Umbilical cord (tissue), 2 donors: ENCODE measurements around the gene CD180. TPM values are rescaled to one million over a fixed set of nuclear protein-coding genes. Genes with fewer than 3 reads are reported as not detected.

Experiments
- DNase-seq: peaks from one replicate; pipeline ENCODE4 v3.0.0-alpha.2; 2015; ENCODE audit warnings: low spot score
- total RNA-seq: library from RNA; depleted of rRNA; stranded (reverse); fragments of >200 nt; gene quantifications from one replicate; pipeline ENCODE4 v1.2.3, GENCODE V29; 2014; ENCODE audit warnings: low replicate concordance; ENCODE audit not compliant: insufficient read depth

The CD180 gene
- total RNA-seq, 1 donor from 2014 or later, result 1.2 TPM

DNA sequence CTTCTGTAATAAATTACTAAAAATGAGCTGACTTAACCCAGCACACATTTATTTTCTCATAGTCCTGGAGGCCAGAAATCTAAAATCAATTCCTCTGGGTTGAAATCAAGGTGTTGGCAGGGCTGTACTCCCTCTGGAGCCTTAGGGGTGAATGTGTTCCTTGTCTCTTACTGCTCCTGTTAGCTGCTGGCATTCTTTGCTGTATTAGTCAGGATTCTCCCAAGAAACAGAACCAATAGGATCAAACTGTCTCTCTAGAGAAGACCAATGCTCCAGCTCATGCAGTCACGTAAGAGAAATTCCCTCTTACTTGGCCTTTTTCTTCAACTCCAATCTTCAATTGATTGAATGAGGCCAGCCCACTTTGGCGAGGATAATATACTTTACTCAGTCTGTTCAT is 15.3 kb upstream of the CD180 start:
- no peak for DNase-seq

DNA sequence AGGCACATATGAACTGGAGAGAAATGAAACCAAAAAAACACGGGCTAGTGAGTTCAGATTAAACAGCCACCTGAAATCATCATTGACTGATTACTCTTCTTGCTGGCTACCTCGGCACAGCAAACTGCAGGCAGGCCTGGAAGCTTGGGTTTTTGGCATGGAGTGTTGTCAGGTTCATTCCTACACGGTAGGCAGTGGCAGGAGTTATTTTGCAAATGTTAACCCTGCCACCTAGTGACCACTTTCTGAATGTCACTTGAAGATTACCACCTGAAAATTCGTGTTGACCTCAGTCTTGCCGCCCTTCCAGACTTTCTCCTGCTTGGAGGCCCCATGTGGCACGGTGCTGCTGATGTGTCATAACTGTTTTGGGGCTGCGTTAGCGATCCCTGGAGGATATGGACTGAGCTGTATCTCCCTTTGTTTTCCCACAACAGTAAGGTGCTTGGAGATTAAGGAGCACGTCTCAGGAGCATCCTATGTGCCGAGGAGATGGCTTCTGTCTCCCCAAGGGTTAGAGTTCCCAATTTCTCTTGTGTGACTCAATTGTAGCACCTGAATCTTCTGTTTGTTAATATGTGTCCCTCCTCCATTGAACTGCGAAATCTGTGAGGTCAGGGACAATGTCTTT is 12.7 kb upstream of the CD180 start:
- peak; percentile 77 for DNase-seq

DNA sequence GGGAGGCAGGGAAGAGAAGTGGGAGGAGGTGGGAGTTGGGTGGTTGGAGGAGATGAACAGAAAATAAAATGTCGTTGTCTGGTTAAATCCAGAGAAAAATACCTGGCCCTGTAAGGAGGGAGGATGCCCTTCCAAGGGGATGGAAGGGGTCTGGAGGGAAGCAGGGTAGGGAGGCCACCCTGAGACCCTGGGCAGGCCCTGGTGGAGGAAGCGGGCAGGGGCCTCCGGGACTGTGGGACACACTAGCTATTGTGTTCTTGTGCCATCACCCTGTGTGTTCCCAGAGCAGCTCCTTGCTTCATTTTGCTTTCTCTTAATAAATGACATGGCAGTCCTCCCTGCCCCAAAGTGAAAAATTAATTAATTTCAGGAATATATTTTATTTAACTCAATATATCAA is 11.8 kb upstream of the CD180 start:
- DNase-seq, result no peak

DNA sequence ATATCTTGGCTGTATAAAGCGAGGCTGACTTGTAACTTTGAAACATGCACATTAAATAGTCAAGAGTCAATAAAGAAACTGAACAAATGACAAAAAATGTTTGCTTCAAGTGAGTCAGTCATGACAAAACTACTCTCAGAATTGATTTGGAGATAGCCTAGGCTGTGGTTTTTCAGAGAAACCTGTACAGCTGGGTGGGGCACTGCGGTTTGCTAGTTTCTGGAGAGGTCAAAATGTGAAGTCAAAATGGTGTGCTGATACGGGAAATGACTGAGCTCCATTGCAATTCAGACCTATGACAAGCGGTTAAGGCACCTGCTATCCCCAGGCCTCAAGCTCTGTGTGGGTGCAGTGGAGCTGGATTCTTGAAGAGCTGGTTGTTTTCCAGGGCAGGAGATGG is 10.3 kb upstream of the CD180 start:
- peak; percentile 39 for DNase-seq

DNA sequence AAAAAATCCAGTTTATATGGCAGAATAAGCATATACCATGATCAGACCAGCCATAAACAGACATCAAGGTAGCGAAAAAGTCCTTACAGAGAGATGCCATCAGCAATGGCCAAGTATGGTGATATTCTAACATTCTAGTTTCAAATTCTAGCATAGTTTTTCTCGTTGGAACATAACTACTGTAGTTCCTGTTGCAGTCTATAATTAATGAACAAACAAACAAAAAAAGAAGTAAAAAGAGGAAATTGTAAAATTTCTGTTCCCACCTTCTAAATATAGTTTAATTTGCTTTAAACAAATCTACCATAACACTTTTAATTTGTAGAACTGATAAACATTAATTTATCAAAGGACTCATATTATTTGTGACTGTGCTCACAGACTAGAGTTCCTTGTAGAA is 9.9 kb upstream of the CD180 start:
- DNase-seq, result no peak

DNA sequence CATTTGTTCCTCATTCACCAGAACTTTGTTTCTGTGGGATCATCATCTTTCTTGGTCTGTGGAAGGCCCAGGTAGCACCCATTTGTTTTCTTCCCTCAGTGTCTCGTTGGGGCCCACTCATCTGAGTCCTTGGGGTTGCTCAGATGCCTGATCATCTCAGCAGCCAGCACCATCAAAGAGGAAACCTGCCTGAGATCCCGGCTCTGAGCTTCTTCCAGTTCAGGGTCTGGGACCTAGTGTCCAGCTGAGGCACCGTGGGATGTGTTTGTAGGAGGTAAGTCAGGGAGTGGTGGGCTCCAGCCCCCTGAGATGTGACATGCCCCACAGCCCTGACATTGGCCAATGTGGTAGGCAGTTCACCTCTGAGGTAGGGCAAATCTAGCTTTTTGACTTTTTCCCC is 9.4 kb upstream of the CD180 start:
- DNase-seq, result no peak

DNA sequence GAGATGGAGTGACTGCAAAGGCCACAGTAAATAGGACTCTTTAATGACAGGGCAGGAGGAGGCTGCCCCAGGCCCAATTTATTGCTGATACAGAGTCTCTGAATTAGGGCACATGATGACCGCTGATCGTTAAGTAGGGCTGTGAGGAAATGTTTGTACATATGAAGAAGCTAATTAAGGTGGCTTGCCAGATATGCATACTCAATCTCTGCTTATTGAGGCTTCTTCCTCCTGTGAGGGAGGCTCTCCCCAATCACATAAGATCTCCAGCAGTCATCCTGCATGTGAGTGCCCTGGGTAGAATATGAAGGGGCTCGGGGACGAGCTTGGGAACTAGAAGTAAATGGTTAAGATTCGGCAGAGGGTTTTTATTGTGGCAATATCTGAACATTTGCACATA is 8.2 kb upstream of the CD180 start:
- DNase-seq, result no peak

DNA sequence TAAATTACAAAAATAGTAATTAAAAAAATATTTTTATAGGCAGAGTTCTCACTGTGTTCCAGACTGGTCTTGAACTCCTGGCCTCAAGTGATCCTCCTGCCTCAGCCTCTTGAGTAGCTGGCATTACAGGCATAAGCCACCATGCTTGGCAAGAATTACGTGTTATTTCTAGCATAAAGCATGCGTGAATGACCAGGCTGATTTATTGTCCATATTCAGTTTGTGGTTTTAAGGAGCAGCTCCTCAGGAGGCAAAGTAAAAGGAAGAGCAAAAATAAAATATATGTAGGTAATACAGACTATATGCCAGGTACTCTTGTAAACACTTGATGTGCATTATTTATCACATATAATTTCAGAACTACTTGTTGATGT is 7.1 kb upstream of the CD180 start:
- DNase-seq, result no peak

DNA sequence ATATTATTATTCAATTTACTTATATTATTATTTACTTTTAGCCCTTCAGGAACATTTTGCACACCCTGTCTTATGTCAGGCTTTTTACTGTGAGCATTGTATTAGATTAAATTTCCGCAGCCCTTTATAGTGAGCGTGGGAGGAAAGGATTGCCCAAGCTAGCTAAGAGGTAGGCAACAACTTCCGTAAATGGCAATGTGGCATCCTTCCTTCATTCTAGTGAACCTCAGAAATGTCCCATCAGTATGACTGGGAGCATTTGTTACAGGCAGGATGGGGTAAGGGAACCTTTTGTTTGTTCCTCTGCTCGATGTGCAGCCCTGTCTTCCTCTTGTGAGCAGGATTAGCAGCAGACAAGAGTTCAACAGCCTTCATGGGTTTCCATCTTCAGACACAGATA is 6.2 kb upstream of the CD180 start:
- DNase-seq, result no peak

DNA sequence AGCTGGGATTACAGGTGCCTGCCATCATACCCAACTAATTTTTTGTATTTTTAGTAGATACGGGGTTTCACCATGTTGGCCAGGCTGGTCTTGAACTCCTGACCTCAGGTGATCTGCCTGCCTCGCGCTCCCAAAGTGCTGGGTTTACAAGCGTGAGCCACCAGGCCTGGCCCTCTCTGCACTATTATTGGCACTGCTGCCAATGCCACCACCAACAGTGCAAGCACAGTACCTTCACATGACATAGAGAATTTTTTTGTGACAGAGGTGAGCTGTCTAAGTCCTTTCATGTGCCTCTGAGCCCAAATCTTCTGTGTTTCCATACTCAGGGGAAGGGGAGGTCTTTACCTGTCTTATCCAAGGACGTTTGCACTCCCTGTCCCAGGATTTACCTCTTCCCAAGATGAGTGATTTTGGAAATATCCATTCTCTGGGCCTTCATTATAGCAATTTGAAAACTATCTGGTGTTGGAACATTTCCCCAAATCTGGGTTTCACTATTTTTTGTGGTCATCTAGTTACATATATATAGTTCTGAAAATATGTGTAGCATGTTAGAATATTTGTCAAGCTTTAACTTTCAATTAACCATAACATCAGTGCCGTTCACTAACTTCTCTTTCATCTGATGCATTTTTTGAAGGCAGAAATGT is 5.4 kb upstream of the CD180 start:
- no peak for DNase-seq

DNA sequence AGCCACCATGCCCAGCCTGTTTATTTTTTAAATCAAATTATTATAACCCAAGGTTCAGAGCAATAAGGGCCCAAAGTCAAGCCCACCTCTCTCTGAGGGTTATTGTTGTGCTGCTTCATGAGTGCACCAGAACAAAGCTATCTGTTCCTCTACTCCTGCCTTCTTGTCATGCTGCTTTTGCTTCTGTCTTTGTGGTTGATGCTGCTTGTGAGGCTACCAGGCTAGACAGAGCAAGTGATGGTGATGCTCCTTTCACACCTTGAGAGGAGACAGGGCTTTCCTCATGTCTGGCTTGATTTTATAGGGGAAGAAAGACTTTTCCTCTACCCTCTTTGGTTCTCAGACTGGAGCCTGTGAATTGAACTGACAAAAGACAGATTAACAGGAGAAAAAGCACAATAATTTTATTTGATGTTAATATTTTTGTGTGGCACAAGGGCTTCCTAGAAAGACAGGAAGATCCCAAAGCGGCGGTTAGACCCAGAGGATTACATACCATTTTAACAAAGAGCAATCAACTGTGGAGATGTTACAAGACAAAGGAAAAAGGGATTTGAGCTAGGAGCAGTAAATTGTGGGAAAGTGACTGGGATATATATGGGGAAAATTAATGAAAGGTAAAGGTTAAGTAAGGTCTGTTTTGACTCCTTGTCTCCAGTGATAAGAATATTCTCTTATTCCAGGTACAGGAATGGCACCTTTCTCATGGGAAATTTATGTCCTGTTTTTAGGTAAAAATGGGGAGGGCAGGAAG is 4.4 kb upstream of the CD180 start:
- no peak for DNase-seq

DNA sequence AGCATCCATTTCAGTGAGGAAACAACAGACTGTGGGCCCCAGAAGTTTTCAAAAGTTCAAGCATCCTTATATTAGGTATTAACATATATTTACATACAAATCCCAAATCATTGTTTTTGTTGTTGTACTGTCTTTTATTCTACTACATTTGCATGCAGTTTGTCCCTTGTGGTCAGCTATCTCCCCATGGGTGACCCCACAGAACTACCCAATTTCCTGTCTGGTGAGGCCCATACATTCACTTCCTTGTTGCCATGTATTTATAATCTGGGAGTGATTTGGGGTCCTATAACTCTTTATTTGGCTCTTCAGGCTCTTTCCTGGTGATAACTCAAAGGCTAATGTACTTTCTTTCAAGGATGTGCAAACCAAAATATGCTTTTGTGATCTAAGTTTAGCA is 3.3 kb upstream of the CD180 start:
- DNase-seq, result no peak

DNA sequence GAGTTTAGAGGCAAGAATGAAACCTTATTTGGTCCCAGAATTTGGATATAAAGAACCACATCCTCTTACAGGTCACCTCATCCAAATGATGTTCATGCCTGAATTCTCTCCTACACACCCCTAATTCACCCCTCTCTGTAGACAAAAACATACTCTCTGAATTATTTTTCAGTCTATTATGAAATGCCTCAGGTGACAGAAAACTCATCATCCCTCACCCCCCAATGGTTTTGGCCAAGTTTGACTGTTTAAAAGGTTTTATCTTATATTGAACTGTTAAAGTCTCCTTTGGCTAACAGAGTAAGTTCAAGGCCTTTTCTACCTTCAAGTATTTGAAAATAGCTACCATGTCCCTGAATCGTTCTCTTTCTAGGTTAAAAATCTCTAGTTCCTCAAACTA is 2.3 kb upstream of the CD180 start:
- no peak for DNase-seq

DNA sequence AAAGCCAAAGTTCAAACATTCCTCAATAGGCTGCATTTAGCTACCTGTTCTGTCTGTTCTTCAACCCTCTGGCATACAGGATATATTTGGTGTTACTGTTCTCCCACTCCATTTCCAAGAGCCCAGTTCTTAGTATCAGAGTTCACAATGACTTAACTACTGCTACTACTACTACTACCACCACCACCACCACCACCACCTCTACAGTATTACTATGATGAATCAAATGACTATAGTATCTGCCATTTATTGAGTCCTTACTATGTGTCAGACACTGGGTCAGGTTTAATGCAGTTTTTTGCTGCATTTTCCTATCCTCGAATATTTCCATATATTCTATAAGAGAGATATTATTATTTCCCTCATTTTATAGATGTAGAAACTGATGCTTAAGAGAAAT is 937 bp upstream of the CD180 start:
- DNase-seq, result no peak

DNA sequence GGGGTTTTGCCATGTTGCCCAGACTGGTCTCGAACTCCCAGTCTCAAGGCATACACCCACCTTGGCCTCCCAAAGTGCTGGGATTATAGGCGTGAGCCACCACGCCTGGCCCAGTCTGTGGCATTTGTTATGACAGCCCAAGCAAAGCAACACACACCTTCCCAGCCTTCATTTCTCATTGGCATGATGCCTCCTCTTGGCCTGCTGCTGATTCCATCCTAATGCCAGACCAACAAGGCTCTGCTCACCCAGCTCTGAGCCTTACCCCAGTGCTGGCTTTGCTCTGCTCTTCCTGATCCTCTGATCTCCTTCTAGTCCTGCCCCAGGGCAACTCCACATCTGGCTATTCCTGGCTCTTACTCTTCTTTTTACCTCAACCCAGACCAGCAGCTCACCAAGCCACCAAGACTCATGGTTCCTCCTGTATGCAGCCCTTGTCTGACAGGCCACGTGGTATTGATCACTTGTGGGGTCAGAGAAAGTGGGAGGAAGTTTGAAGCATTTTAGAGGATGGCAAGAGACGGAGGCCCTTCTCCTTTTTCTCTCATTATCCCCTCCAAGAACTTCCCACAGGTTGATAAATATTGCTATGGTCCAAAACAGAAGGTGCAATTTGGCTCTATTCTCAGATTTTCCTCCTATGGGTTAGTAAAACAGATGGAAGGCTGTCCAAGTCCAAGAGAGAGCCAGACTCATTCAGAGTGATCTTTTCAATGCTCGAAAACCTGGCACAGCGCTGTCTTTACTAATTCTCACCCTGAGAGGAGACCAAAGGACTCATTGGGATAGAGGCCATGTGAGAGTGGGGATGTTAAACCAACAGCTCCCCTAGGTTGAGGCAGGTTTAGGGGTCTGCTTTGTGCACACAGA is 958 bp downstream of the CD180 start:
- DNase-seq, result no peak

DNA sequence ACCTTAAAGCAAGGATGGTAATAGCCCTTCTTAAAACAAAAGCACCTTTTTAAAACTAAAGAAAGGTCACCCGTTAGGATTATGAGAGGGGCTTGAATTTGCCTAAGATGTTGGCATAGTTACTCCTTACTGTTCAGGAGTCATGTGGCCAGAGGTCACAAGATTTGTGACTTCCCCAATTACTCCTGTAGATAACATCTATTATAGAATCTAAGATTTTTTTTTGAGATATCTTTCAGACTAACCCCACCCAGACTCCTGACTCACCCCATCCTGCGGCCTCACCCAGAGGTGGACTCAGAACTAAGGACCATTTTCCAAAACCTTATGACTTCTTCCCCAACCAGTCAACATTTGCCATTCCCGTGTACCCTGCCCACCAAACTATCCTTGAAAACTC is 2.4 kb downstream of the CD180 start:
- DNase-seq, result no peak

DNA sequence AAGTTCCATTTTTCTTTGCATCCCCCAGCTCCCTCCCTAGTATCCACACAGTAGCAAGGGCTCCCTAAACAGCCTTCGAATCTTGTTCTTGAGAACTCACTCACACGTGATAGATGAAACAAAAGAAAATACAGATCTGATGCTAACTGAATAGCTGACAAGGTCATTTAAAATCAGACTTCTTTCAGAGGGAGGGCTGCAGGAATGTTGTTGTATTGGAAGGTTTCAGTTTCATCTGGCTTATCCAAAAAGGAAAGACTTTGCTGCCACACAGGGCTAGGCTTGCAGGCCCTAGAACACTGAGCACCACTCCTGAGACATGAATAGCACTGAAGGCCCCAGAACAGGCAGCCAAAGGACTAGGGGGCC is 3.2 kb downstream of the CD180 start:
- DNase-seq, result no peak

DNA sequence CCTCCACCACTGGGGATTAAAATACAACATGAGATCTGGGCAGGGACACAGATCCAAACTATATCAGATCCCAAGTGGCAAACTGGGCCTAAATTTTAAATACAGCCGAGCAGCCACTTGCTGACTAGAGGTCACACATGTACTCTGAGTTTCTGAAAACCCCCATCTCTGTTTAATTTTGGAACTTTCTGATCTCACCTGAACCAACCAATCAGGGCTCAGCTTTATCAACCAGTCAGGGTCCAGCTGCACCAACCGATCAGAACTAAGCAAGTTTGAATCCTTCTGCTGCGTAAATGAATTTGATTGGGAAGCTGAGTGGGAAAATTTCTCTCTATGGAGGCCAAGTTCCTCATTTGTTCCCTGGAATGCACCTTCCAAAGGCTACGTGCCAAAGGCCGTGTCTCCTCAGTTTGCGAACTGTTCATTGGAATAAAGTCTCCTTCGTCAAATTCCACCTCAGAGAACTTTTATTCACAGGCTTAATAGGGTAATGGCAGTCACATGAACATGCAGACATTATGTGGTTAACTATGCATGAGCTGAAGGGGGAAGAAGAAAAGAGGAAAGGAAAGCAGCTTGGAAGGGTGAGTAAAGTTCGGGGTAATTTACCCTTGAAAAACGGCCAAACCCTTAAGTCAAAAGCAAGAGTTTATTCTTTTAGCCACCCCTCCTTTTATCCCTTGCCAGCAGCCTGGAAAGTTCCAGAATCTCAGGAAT is 3.7 kb downstream of the CD180 start:
- no peak for DNase-seq

DNA sequence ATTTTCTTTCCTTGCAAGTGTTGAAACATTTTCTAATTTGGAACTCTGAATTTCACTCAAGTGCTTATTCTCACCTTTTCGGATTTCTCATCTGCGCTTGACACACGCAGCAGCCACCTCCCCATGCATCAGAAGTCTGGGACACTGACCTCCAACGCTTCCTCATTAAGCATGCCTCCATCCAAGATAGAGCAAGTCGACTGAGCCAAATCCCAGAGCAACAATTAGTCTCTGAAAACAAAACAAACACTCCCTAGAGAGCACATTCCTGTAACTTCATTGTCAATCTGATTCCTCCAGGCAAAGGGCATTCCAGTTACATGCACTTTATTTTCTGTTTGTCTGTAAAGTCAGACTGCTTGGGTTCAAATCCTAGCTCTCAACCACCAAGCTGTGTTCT is 5.7 kb downstream of the CD180 start:
- no peak for DNase-seq

DNA sequence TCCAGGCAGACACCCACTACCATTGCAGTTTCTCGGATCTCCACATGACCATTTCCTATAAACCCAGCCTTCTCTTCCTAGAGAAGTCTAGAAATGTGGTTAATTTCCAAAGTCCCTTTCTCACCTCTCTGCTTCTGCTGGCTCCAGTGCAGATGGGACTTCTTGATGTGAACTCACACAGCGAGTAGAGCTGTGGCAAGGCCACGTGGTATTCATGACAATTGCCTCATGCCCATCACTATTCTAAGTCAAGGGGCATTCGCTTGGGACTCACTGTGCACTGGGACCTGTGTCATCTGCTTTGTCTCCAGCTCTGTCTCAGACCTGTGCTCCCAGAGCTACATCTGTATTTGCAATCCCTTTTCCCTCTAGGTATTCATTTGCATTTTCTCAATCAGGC is 6.2 kb downstream of the CD180 start:
- no peak for DNase-seq

DNA sequence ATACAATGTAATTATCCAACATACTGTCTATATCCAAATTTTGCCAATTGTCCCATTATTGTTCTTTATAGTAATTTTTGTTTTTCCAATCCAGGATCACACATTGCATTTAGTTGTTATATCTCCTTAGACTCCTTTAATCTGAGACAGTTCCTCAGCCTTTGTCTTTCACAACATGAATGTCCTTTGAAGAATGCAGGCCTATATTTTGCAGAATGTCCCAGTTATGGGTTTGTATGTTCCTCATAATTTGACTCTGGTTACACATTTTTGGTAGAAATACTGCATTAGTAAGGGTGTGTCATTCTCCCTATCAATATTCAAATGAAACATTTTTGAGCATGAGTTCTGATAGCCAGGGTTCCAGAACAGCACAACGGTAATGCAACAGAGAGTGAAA is 6.7 kb downstream of the CD180 start:
- DNase-seq, result no peak

DNA sequence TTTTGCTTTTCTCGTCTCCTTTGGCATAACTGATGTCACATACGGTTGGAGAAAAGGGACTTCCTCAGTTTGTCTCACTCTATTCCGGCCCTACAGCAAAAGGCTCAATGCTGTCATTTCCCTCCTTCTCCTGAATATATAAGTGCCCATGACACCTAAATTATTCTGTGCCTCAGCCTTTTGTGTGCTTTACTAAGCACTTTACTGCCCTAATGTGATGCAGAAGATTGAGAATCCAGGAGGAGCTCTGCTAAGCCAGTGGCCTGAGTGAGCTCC is 7.6 kb downstream of the CD180 start:
- DNase-seq, result no peak
